Skeletal muscle satellite cell (primary cell): ENCODE results near the gene CYP2A7.
"Not testable (repeated sequence)": the region's sequence is repeated elsewhere in the genome, so short reads cannot be mapped to it uniquely, and the experiment has no call there.

Experiments used
- H3K27me3 ChIP-seq: 2 replicates; pipeline ENCODE4 v1.7.0; 2013; ENCODE audit warnings: low read length; ENCODE audit not compliant: control insufficient read depth, insufficient read depth
- H3K36me3 ChIP-seq: 2 replicates; pipeline ENCODE4 v1.7.0; 2013; ENCODE audit warnings: mild to moderate bottlenecking, control low read depth, low read length; ENCODE audit not compliant: insufficient read depth
- H3K4me1 ChIP-seq: 2 replicates; pipeline ENCODE4 v1.7.0; 2013; ENCODE audit warnings: low read length; ENCODE audit not compliant: control insufficient read depth, insufficient read depth
- H3K4me2 ChIP-seq: 2 replicates; pipeline ENCODE4 v1.7.0; 2013; ENCODE audit warnings: mild to moderate bottlenecking, low read length
- H3K4me3 ChIP-seq: 2 replicates; pipeline ENCODE4 v1.7.0; 2013; ENCODE audit warnings: low read length
- H3K9ac ChIP-seq: 2 replicates; pipeline ENCODE4 v1.7.0; 2013; ENCODE audit warnings: mild to moderate bottlenecking, low read depth, low read length, moderate library complexity
- H3K9me3 ChIP-seq: replicated peaks from 2 replicates; pipeline ENCODE4 v1.7.0; 2013; ENCODE audit warnings: mild to moderate bottlenecking, control low read depth, low read length

Gene CYP2A7

GRCh38 chr19:40893112-40893511 is 11.1 kb upstream of the CYP2A7 start:
- no peaks in the 10 kb centered on the region for H3K9me3 ChIP-seq
- H3K4me3 ChIP-seq: no peak overlapping the region

DNA sequence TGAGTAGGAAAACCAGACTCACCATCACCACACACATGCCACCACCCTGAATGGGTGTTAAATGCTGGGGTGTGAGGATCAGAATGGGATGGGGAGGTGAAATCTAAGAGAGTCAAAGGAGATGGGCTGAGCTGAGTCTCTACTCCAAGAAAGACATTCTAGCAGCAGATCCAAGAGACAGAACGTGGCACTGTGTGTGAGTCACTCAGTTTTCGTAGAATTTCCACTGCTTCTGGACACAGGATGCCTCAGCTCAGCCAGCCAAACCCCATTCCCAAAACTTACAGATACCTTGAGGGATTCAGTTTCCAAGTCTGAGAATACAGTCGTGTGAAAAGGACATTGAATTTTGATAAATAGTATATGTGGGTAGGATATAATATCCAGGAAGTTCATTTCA is 7.3 kb upstream of the CYP2A7 start:
- Histone ChIP-seq H3K36me3 (no peaks in the 10 kb centered on the region), H3K9ac (no peak overlapping the region)

More at GRCh38 chr19:40893112-40893511, 11.1 kb upstream of the CYP2A7 start:
- Histone ChIP-seq H3K9ac (no peak overlapping the region), H3K4me1 (no peaks in the 10 kb centered on the region), H3K36me3 (no peaks in the 10 kb centered on the region), H3K27me3 (no peaks in the 10 kb centered on the region), H3K4me2 (no peak overlapping the region)

DNA sequence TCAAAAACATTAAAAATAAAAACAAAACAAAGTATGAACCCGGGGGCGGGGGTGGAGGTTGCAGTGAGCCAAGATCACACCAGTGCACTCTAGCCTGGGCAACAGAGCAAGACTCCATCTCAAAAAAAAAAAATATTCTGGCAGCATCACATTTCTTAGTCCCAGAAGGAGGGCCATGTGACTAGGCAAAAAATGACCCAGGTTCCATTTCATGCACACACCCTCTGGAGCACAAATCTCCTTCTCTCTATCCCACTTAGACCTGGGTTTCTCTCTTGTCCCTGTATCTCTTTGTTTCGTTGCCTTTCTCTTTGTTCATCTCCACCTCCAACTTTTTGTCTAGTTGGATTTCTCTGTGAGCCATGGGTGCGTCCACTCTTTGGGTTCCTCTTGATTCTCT is 6.2 kb upstream of the CYP2A7 start:
- Histone ChIP-seq H3K36me3 (no peaks in the 10 kb centered on the region), H3K9me3 (no peaks in the 10 kb centered on the region), H3K9ac (no peak overlapping the region), H3K4me2 (no peak overlapping the region), H3K27me3 (no peaks in the 10 kb centered on the region), H3K4me3 (no peak overlapping the region), H3K4me1 (no peaks in the 10 kb centered on the region)

More for the DNA sequence above, 7.3 kb upstream of the CYP2A7 start:
- no peak overlapping the region for H3K4me2 ChIP-seq
- no peaks in the 10 kb centered on the region for H3K27me3 ChIP-seq
- no peaks in the 10 kb centered on the region for H3K9me3 ChIP-seq
- no peaks in the 10 kb centered on the region for H3K4me1 ChIP-seq
- no peak overlapping the region for H3K4me3 ChIP-seq

GRCh38 chr19:40884187-40884931 is 2.3 kb upstream of the CYP2A7 start:
- H3K4me3 ChIP-seq, H3K4me1 ChIP-seq, H3K36me3 ChIP-seq, H3K4me2 ChIP-seq, H3K27me3 ChIP-seq, H3K9me3 ChIP-seq, H3K9ac ChIP-seq: not testable (repeated sequence)

GRCh38 chr19:40879349-40879748 is 2.7 kb downstream of the CYP2A7 start:
- H3K9me3 ChIP-seq: not testable (repeated sequence)

GRCh38 chr19:40875526-40875951 is 6.5 kb downstream of the CYP2A7 start:
- H3K4me1 ChIP-seq, H3K36me3 ChIP-seq, H3K27me3 ChIP-seq, H3K9me3 ChIP-seq, H3K4me3 ChIP-seq, H3K4me2 ChIP-seq, H3K9ac ChIP-seq: not testable (repeated sequence)

More at GRCh38 chr19:40879349-40879748, 2.7 kb downstream of the CYP2A7 start:
- H3K9ac ChIP-seq, H3K4me3 ChIP-seq, H3K4me1 ChIP-seq, H3K27me3 ChIP-seq, H3K4me2 ChIP-seq, H3K36me3 ChIP-seq: not testable (repeated sequence)

DNA sequence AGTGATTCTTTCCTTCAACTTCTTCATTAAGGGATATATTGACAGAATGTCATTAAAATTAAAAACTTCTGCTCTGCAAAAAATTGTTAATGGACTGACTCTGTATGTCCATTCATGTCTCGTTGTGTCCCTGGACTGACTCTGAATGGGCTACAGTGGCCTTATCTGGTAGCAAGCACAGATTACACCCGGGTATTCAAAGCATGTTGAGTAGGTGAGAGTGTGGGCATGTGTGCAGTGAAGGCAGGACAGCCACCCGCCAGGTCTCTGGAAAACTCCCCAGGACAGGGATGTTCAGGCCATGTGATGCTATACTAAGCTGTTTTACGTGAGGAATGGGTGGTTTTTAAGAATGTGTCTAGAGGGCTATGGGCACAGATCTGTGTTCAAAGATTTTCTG is 7.2 kb downstream of the CYP2A7 start:
- not testable (repeated sequence) for H3K27me3 ChIP-seq, H3K4me1 ChIP-seq

DNA sequence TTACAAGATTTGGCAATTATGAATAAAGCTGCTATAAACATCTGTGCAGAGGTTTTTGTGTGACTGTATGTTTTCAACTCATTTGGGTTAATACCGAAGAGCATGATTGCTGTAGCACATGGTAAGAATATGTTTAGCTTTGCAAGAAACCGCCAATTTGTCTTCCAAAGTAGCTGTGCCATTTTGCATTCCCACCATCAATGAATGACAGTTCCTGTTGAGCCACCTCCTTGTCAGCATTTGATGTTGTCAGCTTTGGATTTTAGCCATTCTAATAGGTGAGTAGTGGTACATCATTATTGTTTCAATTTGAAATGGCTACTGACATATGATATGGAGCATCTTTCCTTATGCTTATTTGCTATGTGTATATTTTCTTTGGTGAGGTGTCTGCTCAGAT is 8.2 kb downstream of the CYP2A7 start:
- H3K9me3 ChIP-seq, H3K36me3 ChIP-seq, H3K4me3 ChIP-seq, H3K27me3 ChIP-seq, H3K4me1 ChIP-seq, H3K9ac ChIP-seq, H3K4me2 ChIP-seq: not testable (repeated sequence)

More for the DNA sequence above, 7.2 kb downstream of the CYP2A7 start:
- not testable (repeated sequence) for H3K36me3 ChIP-seq, H3K9me3 ChIP-seq, H3K4me3 ChIP-seq, H3K4me2 ChIP-seq, H3K9ac ChIP-seq

DNA sequence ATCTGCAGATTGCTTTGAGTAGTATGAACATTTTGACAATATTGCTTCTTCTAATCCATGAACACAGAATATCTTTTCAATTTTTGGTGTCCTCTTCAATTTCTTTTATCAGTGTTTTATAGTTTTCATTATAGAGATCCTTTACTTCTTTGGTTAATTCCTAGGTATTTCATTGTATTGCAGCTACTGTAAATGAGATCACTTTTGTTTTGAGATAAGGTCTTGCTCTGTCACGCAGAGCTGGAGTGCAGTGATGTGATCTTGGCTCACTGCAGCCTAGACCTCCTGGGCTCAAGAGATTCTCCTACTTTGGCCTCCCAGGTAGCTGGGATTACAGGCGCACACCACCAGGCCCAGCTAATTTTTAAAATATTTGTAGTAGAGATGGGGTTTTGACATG is 9.8 kb downstream of the CYP2A7 start:
- no peak overlapping the region for H3K4me3 ChIP-seq
- H3K4me1 ChIP-seq: no peaks in the 10 kb centered on the region
- H3K36me3 ChIP-seq: no peaks in the 10 kb centered on the region
- no peaks in the 10 kb centered on the region for H3K9me3 ChIP-seq
- no peak overlapping the region for H3K9ac ChIP-seq
- peaks cover 6% of the 10 kb centered on the region for H3K27me3 ChIP-seq
- no peak overlapping the region for H3K4me2 ChIP-seq

- no peak overlapping the region for H3K9ac ChIP-seq
- H3K27me3 ChIP-seq: no peaks in the 10 kb centered on the region
- no peaks in the 10 kb centered on the region for H3K9me3 ChIP-seq
- no peak overlapping the region for H3K4me2 ChIP-seq
- no peaks in the 10 kb centered on the region for H3K36me3 ChIP-seq
- H3K4me1 ChIP-seq: no peaks in the 10 kb centered on the region
- no peak overlapping the region for H3K4me3 ChIP-seq
Observed at GRCh38 chr19:40867701-40868100, 14.3 kb downstream of the CYP2A7 start.

- not testable (repeated sequence) for H3K4me1 ChIP-seq, H3K36me3 ChIP-seq, H3K4me3 ChIP-seq, H3K9me3 ChIP-seq, H3K9ac ChIP-seq, H3K4me2 ChIP-seq, H3K27me3 ChIP-seq
Observed at GRCh38 chr19:40864739-40865496, 17.1 kb downstream of the CYP2A7 start.

DNA sequence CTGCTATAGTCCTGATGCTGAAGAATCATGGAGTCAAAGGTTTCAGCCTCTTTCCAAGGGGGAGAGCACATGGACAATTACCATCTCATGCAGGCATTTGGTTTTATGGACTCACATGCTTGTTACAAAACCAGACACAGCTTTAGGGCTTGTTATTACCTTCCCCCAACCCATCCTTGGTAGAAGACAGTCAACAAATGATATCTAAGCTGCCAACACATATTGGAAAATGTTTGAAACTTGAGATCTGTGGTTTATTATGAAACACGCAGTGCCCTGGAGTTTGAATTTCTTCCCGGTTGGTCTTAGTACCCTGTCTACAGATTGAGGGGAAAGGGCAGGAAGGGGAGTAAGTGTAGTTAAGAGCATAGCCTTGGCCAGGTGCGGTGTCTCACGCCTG is 19.2 kb downstream of the CYP2A7 start:
- no peak overlapping the region for H3K9ac ChIP-seq
- no peaks in the 10 kb centered on the region for H3K27me3 ChIP-seq
- no peak overlapping the region for H3K4me3 ChIP-seq
- H3K4me2 ChIP-seq: no peak overlapping the region
- no peaks in the 10 kb centered on the region for H3K4me1 ChIP-seq
- no peaks in the 10 kb centered on the region for H3K36me3 ChIP-seq
- H3K9me3 ChIP-seq: no peaks in the 10 kb centered on the region
